OCI-LY1 (cell line): ENCODE results near the gene CERK.

Experiments
- H2AFZ ChIP-seq: fragments of 200-600 bp; sonication (generic), shearing (Covaris generic); 2 replicates; pipeline ENCODE4 v1.6.0; 2014; ENCODE audit warnings: antibody characterized with exemption, mild to moderate bottlenecking, low read length
- H3F3A ChIP-seq: fragments of 200-600 bp; sonication (generic), shearing (Covaris generic); 2 replicates; pipeline ENCODE4 v1.6.0; 2014; ENCODE audit warnings: mild to moderate bottlenecking, antibody characterized with exemption, low read length, moderate library complexity; ENCODE audit not compliant: insufficient read depth
- H3K27ac ChIP-seq: fragments of 200-600 bp; sonication (generic); 2 replicates; pipeline ENCODE4 v1.5.1; 2014; ENCODE audit warnings: low read length, mixed run types, mild to moderate bottlenecking, low read depth; ENCODE audit not compliant: poor library complexity, severe bottlenecking
- H3K27me3 ChIP-seq: fragments of 200-600 bp; sonication (generic); 2 replicates; pipeline ENCODE4 v1.6.0; 2014; ENCODE audit warnings: antibody characterized with exemption, mild to moderate bottlenecking, low read length, moderate library complexity; ENCODE audit not compliant: insufficient read depth
- H3K36me3 ChIP-seq: fragments of 200-600 bp; sonication (generic); 2 replicates; pipeline ENCODE4 v1.6.1; 2014; ENCODE audit warnings: mild to moderate bottlenecking, antibody characterized with exemption, low read length, moderate library complexity, mixed read lengths; ENCODE audit not compliant: insufficient read depth
- H3K4me1 ChIP-seq: fragments of 200-600 bp; sonication (generic); 2 replicates; pipeline ENCODE4 v1.5.1; 2014; ENCODE audit warnings: mild to moderate bottlenecking, low read length, moderate library complexity; ENCODE audit not compliant: insufficient read depth, severe bottlenecking
- H3K4me2 ChIP-seq: fragments of 200-600 bp; sonication (generic), shearing (Covaris generic); 2 replicates; pipeline ENCODE4 v1.6.1; 2014; ENCODE audit warnings: low read length
- H3K4me3 ChIP-seq: fragments of 200-600 bp; sonication (generic); 2 replicates; pipeline ENCODE4 v1.5.1; 2014; ENCODE audit warnings: low read length, low read depth, mild to moderate bottlenecking, mixed read lengths; ENCODE audit not compliant: poor library complexity, severe bottlenecking
- H3K79me2 ChIP-seq: fragments of 200-600 bp; shearing (Covaris generic); 2 replicates; pipeline ENCODE4 v1.6.1; 2016; ENCODE audit warnings: mixed run types, low read length, mixed read lengths; ENCODE audit not compliant: insufficient read depth
- H3K9ac ChIP-seq: fragments of 200-600 bp; sonication (generic), shearing (Covaris generic); 2 replicates; pipeline ENCODE4 v1.6.1; 2014; ENCODE audit warnings: mild to moderate bottlenecking, low read length, mixed read lengths
- H3K9me2 ChIP-seq: fragments of 200-600 bp; sonication (generic), shearing (Covaris generic); 2 replicates; pipeline ENCODE4 v1.6.1; 2014; ENCODE audit warnings: low read depth, mild to moderate bottlenecking, low read length, mixed read lengths
- H3K9me3 ChIP-seq: fragments of 200-600 bp; shearing (Covaris generic); 2 replicates; pipeline ENCODE4 v1.6.1; 2014; ENCODE audit warnings: low read length, mixed read lengths
- H4K20me1 ChIP-seq: fragments of 200-600 bp; sonication (generic), shearing (Covaris generic); 2 replicates; pipeline ENCODE4 v1.6.0; 2016; ENCODE audit warnings: mild to moderate bottlenecking, low read length; ENCODE audit not compliant: insufficient read depth
- CTCF ChIP-seq: fragments of 200-600 bp; sonication (generic), shearing (Covaris generic); IDR thresholded peaks from 2 replicates; pipeline ENCODE4 v1.5.1; 2017; ENCODE audit warnings: mild to moderate bottlenecking, antibody characterized with exemption, low read length, moderate library complexity, mixed read lengths
- EZH2 ChIP-seq: fragments of 200-600 bp; sonication (generic), shearing (Covaris generic); IDR thresholded peaks from 2 replicates; pipeline ENCODE4 v1.8.0; 2017; ENCODE audit warnings: borderline replicate concordance, mixed run types, mild to moderate bottlenecking, antibody characterized with exemption, low read length, moderate library complexity, mixed read lengths

Gene CERK

GRCh38 chr22:46764779-46765485 is 26.9 kb upstream of the CERK start:
- peak overlapping the region; percentile 90 for H3K27ac ChIP-seq
- H3K4me1 ChIP-seq = peaks cover 77% of the 10 kb centered on the region
- peaks cover 6% of the 10 kb centered on the region; the same call in 1 of the 2 replicates for H3F3A ChIP-seq
- no peak overlapping the region for H2AFZ ChIP-seq
- peak overlapping the region; percentile 97; the same call in 1 of the 2 replicates for H3K9ac ChIP-seq
- H3K79me2 ChIP-seq = peaks cover 32% of the 10 kb centered on the region
- TF ChIP-seq CTCF (no peak), EZH2 (no peak)
- H3K27me3 ChIP-seq = no peaks in the 10 kb centered on the region
- peaks cover 6% of the 10 kb centered on the region; the same call in 1 of the 2 replicates for H3K36me3 ChIP-seq
- H3K9me3 ChIP-seq = no peaks in the 10 kb centered on the region
- H3K9me2 ChIP-seq = no peaks in the 10 kb centered on the region
- H4K20me1 ChIP-seq = no peaks in the 10 kb centered on the region
- peak overlapping the region; percentile 93 for H3K4me3 ChIP-seq
- H3K4me2 ChIP-seq = peak overlapping the region; percentile 89

- H3K4me2 ChIP-seq = peak overlapping the region; percentile 89
- TF ChIP-seq CTCF (no peak), EZH2 (no peak)
- H3K9ac ChIP-seq = peak overlapping the region; percentile 97; the same call in 1 of the 2 replicates
- no peaks in the 10 kb centered on the region for H3K27me3 ChIP-seq
- H3K27ac ChIP-seq = peak overlapping the region; percentile 90
- no peak overlapping the region for H2AFZ ChIP-seq
- no peaks in the 10 kb centered on the region for H3K9me2 ChIP-seq
- no peaks in the 10 kb centered on the region for H4K20me1 ChIP-seq
- H3F3A ChIP-seq = peaks cover 6% of the 10 kb centered on the region; the same call in 1 of the 2 replicates
- H3K79me2 ChIP-seq = peaks cover 32% of the 10 kb centered on the region
- H3K4me1 ChIP-seq = peaks cover 71% of the 10 kb centered on the region
- H3K9me3 ChIP-seq = no peaks in the 10 kb centered on the region
- H3K36me3 ChIP-seq = peaks cover 6% of the 10 kb centered on the region; the same call in 1 of the 2 replicates
- peak overlapping the region; percentile 93 for H3K4me3 ChIP-seq
Measured at GRCh38 chr22:46764140-46764680, 26.2 kb upstream of the CERK start.

GRCh38 chr22:46763051-46763705 is 25.1 kb upstream of the CERK start:
- no peak overlapping the region for H2AFZ ChIP-seq
- H3K9me3 ChIP-seq = no peaks in the 10 kb centered on the region
- H3K9me2 ChIP-seq = no peaks in the 10 kb centered on the region
- TF ChIP-seq CTCF (no peak), EZH2 (no peak)
- peaks cover 6% of the 10 kb centered on the region; the same call in 1 of the 2 replicates for H3K36me3 ChIP-seq
- H3K4me1 ChIP-seq = peaks cover 64% of the 10 kb centered on the region
- peak overlapping the region; percentile 97 for H3K9ac ChIP-seq
- no peaks in the 10 kb centered on the region for H4K20me1 ChIP-seq
- peaks cover 6% of the 10 kb centered on the region; the same call in 1 of the 2 replicates for H3F3A ChIP-seq
- peak overlapping the region; percentile 90 for H3K27ac ChIP-seq
- peak overlapping the region; percentile 93 for H3K4me3 ChIP-seq
- peaks cover 32% of the 10 kb centered on the region for H3K79me2 ChIP-seq
- H3K27me3 ChIP-seq = no peaks in the 10 kb centered on the region
- H3K4me2 ChIP-seq = peak overlapping the region; percentile 89
